ENCODE results near the gene MYH6. TPM values are rescaled to one million over a fixed set of nuclear protein-coding genes. Genes with fewer than 3 reads are reported as not detected.
"Not testable (repeated sequence)": the region's sequence is repeated elsewhere in the genome, so short reads cannot be mapped to it uniquely, and the experiment has no call there.

The MYH6 gene
- total RNA-seq, 2 experiments from 2014 or later = 0.23 to 1.0 TPM

DNA sequence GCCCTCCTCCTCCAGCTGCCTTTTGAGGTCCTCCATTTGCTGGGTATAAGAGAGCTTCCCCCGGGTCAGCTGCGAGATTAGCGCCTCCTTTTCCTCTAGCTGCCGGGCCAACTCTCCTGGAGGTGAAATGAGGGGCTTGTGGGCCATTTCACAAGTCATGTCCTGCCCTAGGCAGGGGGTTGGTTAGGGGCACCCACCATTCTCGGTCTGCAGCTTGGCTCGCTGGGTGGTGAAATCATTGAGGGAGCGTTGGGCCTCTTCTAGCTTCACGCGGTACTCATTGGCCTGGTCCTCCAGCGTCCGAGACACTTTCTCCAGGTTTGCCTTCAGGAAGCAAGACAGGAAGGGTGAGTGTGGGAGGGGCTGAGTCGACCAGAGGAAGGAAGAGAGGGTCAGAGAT lies 18.7 kb downstream of the MYH6 start:
- DNase-seq (no peak), ATAC-seq (no peak)
- H3K4me3 Mint-ChIP-seq = no peak overlapping the region
- no peaks in the 10 kb centered on the region for H3K36me3 Mint-ChIP-seq
- no peaks in the 10 kb centered on the region for H3K4me1 Mint-ChIP-seq
- H3K27ac Mint-ChIP-seq = no peak overlapping the region
- H3K27me3 Mint-ChIP-seq = peaks cover 10% of the 10 kb centered on the region
- CTCF ChIA-PET = no interaction called here
- no peaks in the 10 kb centered on the region for H3K9me3 Mint-ChIP-seq (ENCODE audit: low read depth)

DNA sequence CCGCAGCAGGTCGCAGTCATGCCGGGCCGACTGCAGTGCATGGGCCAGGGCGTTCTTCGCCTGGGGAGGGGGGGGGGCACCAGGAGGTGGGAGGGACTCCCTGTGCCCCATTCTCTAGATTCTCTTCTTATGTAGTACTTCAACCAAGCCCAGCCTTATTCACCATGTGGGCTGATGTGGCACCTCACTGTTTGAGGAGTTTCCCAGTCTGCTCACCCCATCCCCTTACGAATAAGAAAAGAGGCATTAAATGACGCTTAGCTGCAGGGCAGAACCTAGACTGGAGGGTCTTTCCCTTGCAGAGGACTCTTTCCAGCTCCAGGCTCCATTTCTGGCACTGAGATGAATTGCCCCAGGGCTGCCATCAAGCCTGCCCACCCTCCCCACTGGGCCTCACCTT lies 19.1 kb downstream of the MYH6 start:
- H3K36me3 Mint-ChIP-seq = no peaks in the 10 kb centered on the region
- DNase-seq (no peak), ATAC-seq (no peak)
- no peaks in the 10 kb centered on the region for H3K9me3 Mint-ChIP-seq (ENCODE audit: low read depth)
- no peaks in the 10 kb centered on the region for H3K4me1 Mint-ChIP-seq
- H3K4me3 Mint-ChIP-seq = no peak overlapping the region
- CTCF ChIA-PET = interaction anchor here (1.0 kb wide), 1 partner anchor 9 kb away, joined by 3 read pairs; no protein-coding TSS in a partner anchor
- no peak overlapping the region for H3K27ac Mint-ChIP-seq
- peaks cover 10% of the 10 kb centered on the region for H3K27me3 Mint-ChIP-seq

DNA sequence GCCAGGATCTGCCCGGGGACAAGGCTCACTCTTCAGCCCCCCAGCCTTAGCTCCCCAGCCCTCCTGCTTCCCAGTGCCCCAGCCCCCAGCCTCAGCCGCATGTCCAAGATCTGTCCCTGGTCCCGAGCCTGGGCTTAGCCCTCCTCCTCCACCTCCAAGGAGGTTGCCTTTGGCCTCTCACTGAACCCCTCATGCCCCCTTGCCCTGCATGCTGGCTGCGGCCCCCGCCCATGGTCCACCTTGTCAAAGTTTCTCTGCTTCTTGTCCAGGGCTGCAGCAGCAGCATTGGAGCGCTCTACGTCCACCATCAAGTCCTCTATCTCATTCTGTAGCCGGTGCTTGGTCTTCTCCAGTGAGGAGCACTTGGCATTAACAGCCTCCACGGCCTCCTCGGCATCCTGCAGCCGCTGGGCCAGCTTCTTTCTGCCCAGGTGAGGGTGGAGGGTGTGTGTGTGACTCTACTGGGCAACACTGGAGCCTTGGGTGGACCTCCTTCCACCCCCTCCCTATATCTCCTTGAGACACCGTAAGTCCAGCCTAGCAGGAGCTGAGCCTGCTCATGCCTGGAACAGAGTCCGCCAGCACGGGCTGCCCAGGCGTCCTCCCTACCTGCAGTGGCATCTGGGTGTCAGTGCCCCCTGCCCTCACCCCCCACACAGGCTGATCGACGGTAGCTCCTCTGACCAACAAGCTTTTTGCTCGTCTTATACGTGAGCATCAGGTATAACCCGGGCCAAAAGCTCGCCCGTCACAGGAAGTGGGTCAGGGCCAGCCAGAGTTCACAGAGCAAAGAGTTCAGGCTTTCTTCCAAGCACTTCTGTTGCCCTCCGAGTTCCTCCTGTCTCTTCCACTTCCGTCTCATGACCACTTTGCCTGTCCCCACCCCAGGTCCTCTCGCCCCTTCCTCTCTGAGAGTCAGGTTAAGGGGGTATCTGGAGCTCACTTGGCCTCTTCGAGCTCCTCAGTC lies 19.9 kb downstream of the MYH6 start:
- no peaks in the 10 kb centered on the region for H3K4me1 Mint-ChIP-seq
- CTCF ChIA-PET = interaction anchor here (1.0 kb wide), 1 partner anchor 8 kb away, joined by 3 read pairs; no protein-coding TSS in a partner anchor
- H3K27me3 Mint-ChIP-seq = peaks cover 5% of the 10 kb centered on the region
- no peaks in the 10 kb centered on the region for H3K36me3 Mint-ChIP-seq
- no peak overlapping the region for H3K27ac Mint-ChIP-seq
- ATAC-seq = no peak
- H3K4me3 Mint-ChIP-seq = no peak overlapping the region
- DNase-seq = no peak
- H3K9me3 Mint-ChIP-seq (ENCODE audit: low read depth) = no peaks in the 10 kb centered on the region

DNA sequence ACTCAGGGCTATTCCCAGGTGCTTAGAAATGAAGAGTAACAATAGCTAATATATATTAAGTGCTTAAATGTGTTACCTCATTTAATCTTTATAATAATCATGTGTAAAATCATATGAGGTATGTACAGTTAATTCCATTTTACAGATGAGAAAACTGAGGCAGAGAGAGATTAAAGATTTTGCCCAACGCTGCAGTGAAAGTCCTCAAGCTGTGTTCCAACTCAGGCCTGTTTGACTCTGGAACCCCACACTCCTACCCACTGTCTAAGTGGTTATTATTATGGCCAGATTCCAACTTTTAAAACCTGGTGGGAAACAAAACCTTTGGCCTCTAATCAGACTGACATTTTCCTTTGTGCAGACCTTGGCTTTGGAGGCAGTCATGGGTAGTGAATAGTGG lies 21.1 kb downstream of the MYH6 start:
- CTCF ChIA-PET = no interaction called here
- Mint-ChIP-seq H3K27me3 (peaks cover 5% of the 10 kb centered on the region), H3K4me3 (no peak overlapping the region), H3K27ac (no peak overlapping the region), H3K36me3 (no peaks in the 10 kb centered on the region), H3K9me3 (ENCODE audit: low read depth) (no peaks in the 10 kb centered on the region), H3K4me1 (no peaks in the 10 kb centered on the region)
- no peak for DNase-seq
- ATAC-seq = no peak

DNA sequence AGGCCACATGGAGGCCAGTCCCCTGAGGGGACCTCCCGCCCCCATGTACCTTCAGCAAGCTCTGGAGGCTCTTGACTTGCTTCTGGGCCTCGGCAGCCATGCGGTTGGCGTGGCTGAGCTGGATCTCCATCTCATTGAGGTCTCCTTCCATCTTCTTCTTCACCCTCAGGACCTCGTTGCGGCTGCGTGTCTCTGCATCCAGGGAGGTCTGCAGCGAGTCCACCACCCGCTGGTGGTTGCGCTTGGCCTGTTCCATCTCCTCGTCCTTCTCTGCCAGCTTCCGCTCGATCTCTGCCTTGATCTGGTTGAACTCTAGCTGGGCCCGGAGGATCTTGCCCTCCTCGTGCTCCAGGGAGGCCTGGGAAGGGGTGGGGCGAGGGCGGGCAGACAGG lies 21.8 kb downstream of the MYH6 start:
- H3K4me1 Mint-ChIP-seq; ATAC-seq; CTCF ChIA-PET; H3K27ac Mint-ChIP-seq; DNase-seq; H3K9me3 Mint-ChIP-seq (ENCODE audit: low read depth); H3K27me3 Mint-ChIP-seq; H3K36me3 Mint-ChIP-seq; H3K4me3 Mint-ChIP-seq: not testable (repeated sequence)

DNA sequence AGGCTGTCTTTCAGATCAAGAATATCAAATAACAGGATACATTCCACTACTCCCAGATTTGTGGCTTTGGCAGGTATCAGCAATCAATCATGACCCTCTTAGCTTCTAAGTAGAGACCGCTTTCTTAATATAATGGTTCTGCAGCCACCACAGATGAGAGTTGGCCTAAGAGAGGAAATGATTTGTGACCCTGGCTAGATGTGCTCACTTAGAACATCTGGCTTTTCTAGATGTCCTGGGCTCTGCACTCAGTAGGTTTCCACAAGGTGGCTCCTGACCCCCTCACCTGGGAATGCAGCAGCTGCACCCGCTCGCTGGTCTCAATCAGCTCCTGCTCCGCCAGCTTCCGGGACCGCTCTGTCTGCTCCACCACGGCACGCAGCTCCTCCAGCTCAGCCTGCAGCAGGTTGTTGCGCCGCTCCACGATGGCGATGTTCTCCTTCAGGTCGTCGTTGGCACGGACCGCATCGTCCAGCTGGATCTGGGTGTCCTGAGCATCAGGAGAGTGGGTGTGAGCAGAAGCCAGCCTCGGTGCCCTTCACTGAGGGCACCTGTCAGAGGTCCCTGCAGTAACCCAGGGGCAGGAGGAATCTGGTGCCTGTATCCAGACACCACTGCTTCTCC lies 22.3 kb downstream of the MYH6 start:
- CTCF ChIA-PET = interaction anchor here (0.6 kb wide), 1 partner anchor 59 kb away, joined by 3 read pairs; no protein-coding TSS in a partner anchor

DNA sequence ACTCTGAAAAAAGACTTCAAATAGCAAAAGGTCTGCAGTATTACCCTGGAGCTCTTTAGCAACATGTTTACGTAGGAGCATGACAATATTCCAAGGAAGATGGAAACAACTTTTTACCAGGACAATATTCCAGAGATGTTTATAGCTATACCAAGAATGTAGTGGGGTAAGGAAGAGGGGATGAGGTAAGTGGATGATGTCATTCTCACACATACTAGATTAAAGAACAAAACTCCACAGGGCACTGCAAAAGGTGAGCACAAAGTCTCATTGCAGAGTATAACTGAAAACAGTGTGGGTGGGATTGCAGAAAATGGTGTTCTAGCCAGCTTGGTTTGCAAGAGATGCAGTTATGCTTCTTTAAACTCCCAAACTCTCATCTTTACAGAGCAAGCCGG lies 22.8 kb downstream of the MYH6 start:
- CTCF ChIA-PET = interaction anchor here (0.6 kb wide), 1 partner anchor 58 kb away, joined by 3 read pairs; no protein-coding TSS in a partner anchor
- Mint-ChIP-seq H3K4me1 (no peaks in the 10 kb centered on the region), H3K27me3 (peaks cover 7% of the 10 kb centered on the region), H3K9me3 (ENCODE audit: low read depth) (no peaks in the 10 kb centered on the region), H3K36me3 (no peaks in the 10 kb centered on the region), H3K27ac (no peak overlapping the region), H3K4me3 (no peak overlapping the region)
- ATAC-seq = no peak
- DNase-seq = no peak

More for the DNA sequence above, 22.3 kb downstream of the MYH6 start:
- no peak for ATAC-seq
- peaks cover 10% of the 10 kb centered on the region for H3K27me3 Mint-ChIP-seq
- DNase-seq = no peak
- no peaks in the 10 kb centered on the region for H3K4me1 Mint-ChIP-seq
- no peak overlapping the region for H3K4me3 Mint-ChIP-seq
- no peak overlapping the region for H3K27ac Mint-ChIP-seq
- H3K36me3 Mint-ChIP-seq = no peaks in the 10 kb centered on the region
- no peaks in the 10 kb centered on the region for H3K9me3 Mint-ChIP-seq (ENCODE audit: low read depth)

DNA sequence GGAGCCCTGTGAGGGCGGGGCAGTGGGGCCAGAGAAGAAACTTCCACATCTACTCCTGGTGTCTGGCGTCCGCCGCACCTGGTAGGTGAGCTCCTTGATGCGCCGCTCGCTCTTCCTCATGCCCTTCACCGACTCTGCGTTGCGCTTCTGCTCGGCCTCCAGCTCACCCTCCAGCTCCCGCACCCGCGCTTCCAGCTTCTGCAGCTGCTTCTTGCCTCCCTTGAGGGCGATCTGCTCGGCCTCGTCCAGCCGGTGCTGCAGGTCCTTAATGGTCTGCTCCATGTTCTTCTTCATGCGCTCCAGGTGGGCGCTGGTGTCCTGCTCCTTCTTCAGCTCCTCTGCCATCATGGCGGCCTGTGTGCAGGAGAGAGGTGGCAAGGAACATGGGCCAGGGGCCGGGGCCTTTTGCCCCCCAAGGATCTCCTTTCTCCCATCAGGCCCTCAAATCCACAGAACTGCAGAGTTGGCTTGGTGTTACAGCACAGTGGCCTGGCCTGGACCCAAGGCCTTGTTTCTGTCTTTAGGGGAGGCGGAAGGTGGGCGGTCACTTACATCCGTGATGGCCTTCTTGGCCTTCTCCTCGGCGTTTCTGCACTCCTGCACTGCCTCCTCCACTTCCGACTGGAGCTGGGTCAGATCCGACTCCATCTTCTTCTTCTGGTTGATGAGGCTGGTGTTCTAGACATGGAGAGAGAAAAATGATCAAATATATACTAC lies 23.6 kb downstream of the MYH6 start:
- Mint-ChIP-seq H3K27me3 (peaks cover 7% of the 10 kb centered on the region), H3K9me3 (ENCODE audit: low read depth) (no peaks in the 10 kb centered on the region), H3K4me3 (no peak overlapping the region), H3K4me1 (peaks cover 2% of the 10 kb centered on the region), H3K36me3 (no peaks in the 10 kb centered on the region), H3K27ac (no peak overlapping the region)
- CTCF ChIA-PET = interaction anchor here (0.6 kb wide), 1 partner anchor 58 kb away, joined by 3 read pairs; no protein-coding TSS in a partner anchor
- DNase-seq (no peak), ATAC-seq (no peak)

DNA sequence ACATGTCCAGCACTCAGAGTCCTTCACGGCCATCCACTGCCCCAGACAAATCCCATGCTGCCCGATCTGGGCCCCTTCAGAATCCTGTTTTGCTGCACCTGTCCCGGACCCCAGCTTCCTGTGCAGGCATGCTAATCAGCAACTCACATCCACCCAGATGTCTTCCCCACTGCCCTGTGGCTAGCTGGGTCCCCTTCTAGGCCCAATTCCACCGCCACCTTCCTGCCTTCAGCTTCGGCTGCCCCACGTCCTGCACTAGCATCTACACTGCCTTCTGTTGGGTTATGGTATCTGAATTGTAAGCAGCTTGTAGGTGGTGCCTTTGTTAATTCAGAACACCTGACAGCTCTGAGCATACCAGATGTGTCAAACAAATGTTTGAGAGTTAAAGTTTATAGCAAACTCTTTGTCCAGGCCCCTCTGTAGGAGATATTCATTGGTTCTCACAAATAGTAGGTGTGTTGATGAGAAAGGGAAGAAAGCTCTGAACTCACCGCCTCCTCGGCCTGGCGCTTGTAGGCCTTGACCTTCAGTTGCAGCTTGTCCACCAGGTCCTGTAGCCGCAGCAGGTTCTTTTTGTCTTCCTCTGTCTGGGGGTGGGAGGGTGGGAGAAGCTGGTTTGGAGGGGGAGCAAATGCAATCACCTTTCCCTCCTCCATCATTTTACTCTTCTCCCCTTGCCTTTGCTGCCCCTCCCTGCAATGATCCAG lies 25.2 kb downstream of the MYH6 start:
- DNase-seq = no peak
- ATAC-seq = no peak
- H3K4me1 Mint-ChIP-seq = peaks cover 5% of the 10 kb centered on the region
- CTCF ChIA-PET = interaction anchor here (1.3 kb wide), 2 partner anchors 56 to 76 kb away, joined by 3 to 4 read pairs; no protein-coding TSS in a partner anchor
- H3K27ac Mint-ChIP-seq = no peak overlapping the region
- no peaks in the 10 kb centered on the region for H3K9me3 Mint-ChIP-seq (ENCODE audit: low read depth)
- H3K27me3 Mint-ChIP-seq = peaks cover 7% of the 10 kb centered on the region
- no peak overlapping the region for H3K4me3 Mint-ChIP-seq
- H3K36me3 Mint-ChIP-seq = no peaks in the 10 kb centered on the region

DNA sequence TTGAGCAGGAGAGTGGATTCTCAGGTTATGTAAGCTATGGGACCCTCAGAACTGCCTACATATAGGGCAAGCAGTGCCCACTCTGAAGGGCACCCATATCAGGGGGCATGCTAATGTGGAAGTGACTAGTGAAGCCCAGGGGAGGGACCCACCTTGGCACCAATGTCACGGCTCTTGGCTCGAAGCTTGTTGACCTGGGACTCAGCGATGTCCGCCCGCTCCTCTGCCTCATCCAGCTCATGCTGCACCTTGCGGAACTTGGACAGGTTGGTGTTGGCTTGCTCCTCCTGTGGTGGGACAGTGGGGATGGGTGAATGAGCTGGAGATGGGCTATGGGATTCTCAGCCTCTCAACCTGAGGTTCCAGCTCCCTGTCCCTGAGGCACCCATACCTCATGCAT lies 25.8 kb downstream of the MYH6 start:
- no peak for DNase-seq
- H3K27ac Mint-ChIP-seq = no peak overlapping the region
- no peak overlapping the region for H3K4me3 Mint-ChIP-seq
- H3K36me3 Mint-ChIP-seq = no peaks in the 10 kb centered on the region
- peaks cover 7% of the 10 kb centered on the region for H3K27me3 Mint-ChIP-seq
- H3K9me3 Mint-ChIP-seq (ENCODE audit: low read depth) = no peaks in the 10 kb centered on the region
- CTCF ChIA-PET = interaction anchor here (1.2 to 3.9 kb wide), 5 partner anchors 11 to 261 kb away, joined by 3 to 24 read pairs (median 3); no protein-coding TSS in a partner anchor
- no peak for ATAC-seq
- H3K4me1 Mint-ChIP-seq = peaks cover 8% of the 10 kb centered on the region

DNA sequence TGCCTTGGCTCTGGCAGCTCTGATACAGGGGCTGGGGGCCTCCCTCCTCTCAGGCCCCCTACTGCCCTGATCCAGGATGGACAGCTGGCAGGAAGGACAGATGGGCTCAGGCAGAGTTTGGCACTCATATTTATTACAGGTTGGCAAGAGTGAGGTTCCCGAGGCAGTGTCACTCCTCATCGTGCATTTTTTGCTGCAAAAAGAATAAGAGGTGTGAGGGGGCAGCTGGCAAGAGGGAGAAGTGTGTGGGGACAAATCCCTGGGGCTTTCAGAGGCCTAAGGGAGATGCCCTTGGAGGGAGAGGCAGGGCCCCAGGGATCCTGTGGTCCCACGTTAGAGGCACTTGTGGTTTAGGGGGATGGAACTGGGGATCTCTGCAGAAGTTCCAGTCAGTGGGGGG lies 26.2 kb downstream of the MYH6 start:
- peaks cover 8% of the 10 kb centered on the region for H3K4me1 Mint-ChIP-seq
- ATAC-seq (no peak), DNase-seq (no peak)
- H3K27me3 Mint-ChIP-seq = peaks cover 7% of the 10 kb centered on the region
- CTCF ChIA-PET = interaction anchor here (1.2 to 3.9 kb wide), 5 partner anchors 12 to 261 kb away, joined by 3 to 24 read pairs (median 3); no protein-coding TSS in a partner anchor
- H3K27ac Mint-ChIP-seq = no peak overlapping the region
- no peaks in the 10 kb centered on the region for H3K36me3 Mint-ChIP-seq
- no peaks in the 10 kb centered on the region for H3K9me3 Mint-ChIP-seq (ENCODE audit: low read depth)
- H3K4me3 Mint-ChIP-seq = no peak overlapping the region

DNA sequence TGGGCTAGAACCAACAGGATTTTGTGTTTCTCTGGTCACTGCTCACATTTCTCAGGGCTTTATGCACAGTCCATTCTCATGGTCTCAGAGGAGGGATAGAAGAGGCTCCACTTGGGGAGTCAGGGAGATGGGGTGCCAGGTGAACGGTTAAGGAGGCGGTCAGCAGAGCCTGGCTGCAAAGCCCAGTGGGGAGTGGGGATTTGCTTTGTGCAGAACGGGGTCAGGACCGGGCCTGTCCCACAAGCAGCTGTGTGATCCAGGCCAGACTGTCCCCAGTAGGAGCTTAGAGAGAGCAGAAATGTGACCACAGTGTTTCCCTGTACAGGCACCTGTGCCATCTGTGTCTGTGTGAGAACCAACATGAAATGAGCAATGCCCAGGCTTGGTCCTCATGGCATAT lies 27.1 kb downstream of the MYH6 start:
- Mint-ChIP-seq H3K27ac (no peak overlapping the region), H3K9me3 (ENCODE audit: low read depth) (no peaks in the 10 kb centered on the region), H3K4me1 (peaks cover 8% of the 10 kb centered on the region), H3K27me3 (peaks cover 7% of the 10 kb centered on the region), H3K4me3 (no peak overlapping the region), H3K36me3 (no peaks in the 10 kb centered on the region)
- DNase-seq (no peak), ATAC-seq (no peak)
- CTCF ChIA-PET = interaction anchor here (1.0 to 3.9 kb wide), 21 partner anchors 7 to 312 kb away, joined by 3 to 37 read pairs (median 5); partner anchors contain the start of genes PABPN1 and SLC22A17

Measured in activated CD8-positive, alpha-beta memory T cell treated with anti-CD3 and anti-CD28 coated beads, Interleukin-2, amount 10 ng/mL, durations not matched to agents 7 days and 5 days (primary cell).